Endothelial cell of umbilical vein (primary cell): ENCODE data around the gene KHSRP.

Experiments
- CTCF ChIP-seq, 2 donors: IDR thresholded peaks; 1 replicate in 1 of 2; 2 replicates in 1 of 2; pipeline ENCODE4 v1.5.1; 2011; ENCODE audit warnings: low read length in 2 of 2, mild to moderate bottlenecking in 2 of 2, moderate library complexity in 2 of 2, control low read depth in 1 of 2, inconsistent platforms in 1 of 2, low read depth in 1 of 2; ENCODE audit not compliant: insufficient read depth in 1 of 2; ENCODE audit errors: extremely low read depth in 1 of 2
- EZH2 ChIP-seq: IDR thresholded peaks from 2 replicates; pipeline ENCODE4 v1.6.1; 2012; ENCODE audit warnings: borderline replicate concordance, low read depth, mild to moderate bottlenecking, moderate library complexity, low read length, inconsistent platforms; ENCODE audit not compliant: severe bottlenecking
- GATA2 ChIP-seq: IDR thresholded peaks from 2 replicates; pipeline ENCODE4 v1.7.0; 2011; ENCODE audit warnings: low read depth, mild to moderate bottlenecking, moderate library complexity, mixed read lengths, low read length; ENCODE audit not compliant: insufficient read length, insufficient read depth
- MAX ChIP-seq: IDR thresholded peaks from 2 replicates; pipeline ENCODE4 v1.6.1; 2011; ENCODE audit not compliant: insufficient read depth, insufficient read length
- POLR2A ChIP-seq: IDR thresholded peaks from 2 replicates; pipeline ENCODE4 v1.6.1; 2012; ENCODE audit warnings: low read depth, mild to moderate bottlenecking, control low read depth, low read length
- POLR2AphosphoS5 ChIP-seq: IDR thresholded peaks from 2 replicates; pipeline ENCODE4 v1.6.1; 2012; ENCODE audit warnings: low read depth, mild to moderate bottlenecking, control low read depth, low read length, moderate library complexity; ENCODE audit not compliant: insufficient read depth

- no peak for TF ChIP-seq CTCF (IDR thresholded peaks at IDR 0.05; ENCODE audit: extremely low read depth in 1 of 2, insufficient read depth in 1 of 2, low read depth in 1 of 2, low read length in 2 of 2)
- no peak for TF ChIP-seq POLR2A
- TF ChIP-seq EZH2 = no peak
- no peak for TF ChIP-seq MAX
- TF ChIP-seq POLR2AphosphoS5 = no peak
- no peak for TF ChIP-seq GATA2
Measured at GRCh38 chr19:6467384-6467783, 42.8 kb upstream of the KHSRP start.
